ENCODE measurements around the gene BCL6B. TPM values are rescaled to one million over a fixed set of nuclear protein-coding genes. Genes with fewer than 3 reads are reported as not detected.

Gene BCL6B
- total and polyA plus RNA-seq, 2 experiments from 2014 or later = 3.3 to 4.5 TPM

GRCh38 chr17:7029659-7030058, 6.8 kb downstream of the BCL6B start:
- Histone ChIP-seq H3K9me2 (ENCODE audit: insufficient read depth) (no peaks in the 10 kb centered on the region), H3K27ac (ENCODE audit: low read depth) (no peak overlapping the region), H3K4me3 (no peak overlapping the region), H3K4me2 (no peak overlapping the region), H3K27me3 (ENCODE audit: insufficient read depth) (no peaks in the 10 kb centered on the region), H4K20me1 (replicated peaks; ENCODE audit: insufficient read depth) (no peaks in the 10 kb centered on the region; the same call in 1 of the 2 replicates), H3K4me1 (ENCODE audit: insufficient read depth) (peaks cover 3% of the 10 kb centered on the region; the same call in 1 of the 2 replicates), H2AFZ (no peak overlapping the region), H3F3A (replicated peaks; ENCODE audit: low read depth) (no peaks in the 10 kb centered on the region), H3K36me3 (ENCODE audit: insufficient read depth) (no peaks in the 10 kb centered on the region), H3K79me2 (replicated peaks; ENCODE audit: insufficient read depth) (no peaks in the 10 kb centered on the region)
- peaks cover 8% of the 10 kb centered on the region for H3K27me3 Mint-ChIP-seq (ENCODE audit: insufficient read depth, low read depth, poor library complexity)
- H3K27ac Mint-ChIP-seq = no peak overlapping the region
- TF ChIP-seq EZH2phosphoT487 (IDR thresholded peaks at IDR 0.05; ENCODE audit: unreplicated experiment) (no peak), CTCF (conservative IDR thresholded peaks at IDR 0.05; ENCODE audit: low read depth in 2 of 2) (no peak), ZNF114 (CRISPR knock-in tag; IDR thresholded peaks at IDR 0.05) (no peak), JUNB (IDR thresholded peaks at IDR 0.05; ENCODE audit: unreplicated experiment) (no peak), STAT1 (IDR thresholded peaks at IDR 0.05; ENCODE audit: unreplicated experiment) (no peak)
- H3K36me3 Mint-ChIP-seq (ENCODE audit: low read depth) = peaks cover 21% of the 10 kb centered on the region
- H3K9me3 Mint-ChIP-seq = 0 out of 3 replicates have a peak, but pooled peaks cover 3% of the 10 kb centered on the region
- ATAC-seq (no peak), DNase-seq (ENCODE audit: low spot score) (no peak)
- H3K4me3 Mint-ChIP-seq = no peak overlapping the region
- H3K4me1 Mint-ChIP-seq = peaks cover 7% of the 10 kb centered on the region; the same call in 2 of the 3 replicates

GRCh38 chr17:7034955-7035590, 12.2 kb downstream of the BCL6B start:
- peaks cover 17% of the 10 kb centered on the region for H3K4me1 Mint-ChIP-seq
- H3K27me3 Mint-ChIP-seq (ENCODE audit: insufficient read depth, low read depth, poor library complexity) = peaks cover 10% of the 10 kb centered on the region
- H3K4me3 Mint-ChIP-seq = peak overlapping the region; percentile 92
- Histone ChIP-seq H3K27ac (ENCODE audit: low read depth) (peak overlapping the region; percentile 66; the same call in 1 of the 2 replicates), H3K4me2 (peak overlapping the region; percentile 99), H3K79me2 (replicated peaks; ENCODE audit: insufficient read depth) (no peaks in the 10 kb centered on the region), H2AFZ (peak overlapping the region; percentile 94), H3K27me3 (ENCODE audit: insufficient read depth) (no peaks in the 10 kb centered on the region; the same call in 1 of the 2 replicates), H4K20me1 (replicated peaks; ENCODE audit: insufficient read depth) (no peaks in the 10 kb centered on the region; the same call in 1 of the 2 replicates), H3K9me2 (ENCODE audit: insufficient read depth) (no peaks in the 10 kb centered on the region), H3K4me3 (peak overlapping the region; percentile 97), H3K4me1 (ENCODE audit: insufficient read depth) (peaks cover 10% of the 10 kb centered on the region), H3K36me3 (ENCODE audit: insufficient read depth) (no peaks in the 10 kb centered on the region), H3F3A (replicated peaks; ENCODE audit: low read depth) (peaks cover 8% of the 10 kb centered on the region; the same call in 1 of the 2 replicates)
- no peak for ATAC-seq
- peak overlapping the region; percentile 71 for H3K27ac Mint-ChIP-seq
- H3K9me3 Mint-ChIP-seq = 0 out of 3 replicates have a peak, but pooled peaks cover 3% of the 10 kb centered on the region
- DNase-seq (ENCODE audit: low spot score) = no peak
- peaks cover 6% of the 10 kb centered on the region for H3K36me3 Mint-ChIP-seq (ENCODE audit: low read depth)
- TF ChIP-seq CTCF (conservative IDR thresholded peaks at IDR 0.05; ENCODE audit: low read depth in 2 of 2) = no peak
- no peak for TF ChIP-seq ZNF114 (CRISPR knock-in tag; IDR thresholded peaks at IDR 0.05)
- no peak for TF ChIP-seq EZH2phosphoT487 (IDR thresholded peaks at IDR 0.05; ENCODE audit: unreplicated experiment)
- no peak for TF ChIP-seq POLR2AphosphoS5 (IDR thresholded peaks at IDR 0.05; ENCODE audit: low read depth)
- no peak for TF ChIP-seq STAT1 (IDR thresholded peaks at IDR 0.05; ENCODE audit: unreplicated experiment)
- TF ChIP-seq ETS1 (IDR thresholded peaks at IDR 0.05) = no peak
- TF ChIP-seq CREB1 (CRISPR knock-in tag; IDR thresholded peaks at IDR 0.05; ENCODE audit: low read depth) = no peak
- no peak for TF ChIP-seq EZH2 (IDR thresholded peaks at IDR 0.05; ENCODE audit: low read depth, unreplicated experiment)
- no peak for TF ChIP-seq ZNF331 (CRISPR knock-in tag; IDR thresholded peaks at IDR 0.05; ENCODE audit: low read depth)

All from GM23338 (cell line).